HG03565 (cell line): ENCODE measurements around the gene KIN.
"Not testable (repeated sequence)": the region's sequence is repeated elsewhere in the genome, so short reads cannot be mapped to it uniquely, and the experiment has no call there.

Source experiments
- ATAC-seq: cut with Tn5 transposase; IDR thresholded peaks from one replicate; pipeline ENCODE4 v1.9.1; 2021; ENCODE audit warnings: mild to moderate bottlenecking, moderate library complexity; ENCODE audit not compliant: unreplicated experiment

KIN gene

DNA sequence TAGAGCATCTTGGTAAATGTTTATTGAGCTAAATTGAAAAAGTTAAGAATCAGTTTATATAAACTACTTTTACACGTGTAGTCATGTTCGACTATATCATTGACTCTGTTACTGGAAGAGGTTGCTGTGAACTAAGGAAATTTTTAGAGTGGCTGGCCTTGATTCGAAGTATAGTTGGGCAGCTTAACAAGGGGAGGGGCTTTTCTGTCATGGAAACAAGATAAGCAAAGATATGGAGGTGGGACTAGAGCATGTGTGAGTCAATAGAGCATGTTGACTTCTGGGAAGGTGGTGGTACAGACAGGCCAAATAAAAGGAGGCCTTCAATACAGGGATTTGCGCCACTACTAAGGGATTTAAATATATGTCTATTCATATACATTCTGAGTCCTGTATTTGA lies 7.8 kb upstream of the KIN start:
- ATAC-seq, result no peak

DNA sequence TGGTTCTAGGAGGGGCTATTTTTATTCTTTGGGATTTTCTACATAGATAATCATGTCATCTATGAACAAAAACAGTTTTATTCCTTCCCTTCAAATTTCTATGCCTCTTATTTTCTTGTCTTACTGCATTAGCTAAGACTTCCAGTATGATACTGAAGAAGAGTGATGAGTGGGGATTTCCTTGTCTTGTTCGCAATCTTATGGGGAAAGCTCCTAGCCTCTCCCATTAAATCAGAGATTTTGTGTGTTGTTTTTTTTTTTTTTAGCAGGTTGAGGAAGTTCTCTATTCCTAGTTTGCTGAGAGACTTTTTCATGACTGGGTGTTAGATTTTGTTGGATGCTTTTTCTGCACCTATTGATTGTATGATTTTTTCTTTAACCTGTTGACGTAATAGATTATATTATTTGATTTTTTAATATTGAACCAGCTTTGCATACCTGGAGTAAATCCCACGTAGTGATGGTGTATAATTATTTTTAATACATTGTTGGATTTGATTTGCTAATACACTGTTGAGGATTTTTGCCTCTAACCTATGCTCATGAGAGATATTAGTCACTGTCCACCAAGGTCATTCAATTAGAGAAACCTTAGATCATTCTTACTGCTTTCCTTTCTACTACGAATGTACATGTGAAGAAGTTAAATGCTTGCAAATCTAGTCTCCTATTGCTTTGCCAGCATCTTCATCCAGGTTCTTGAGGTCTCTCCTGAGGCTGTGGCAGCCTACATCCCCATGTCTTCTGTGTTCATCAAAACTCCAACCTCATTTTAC lies 6.6 kb upstream of the KIN start:
- ATAC-seq, result no peak

DNA sequence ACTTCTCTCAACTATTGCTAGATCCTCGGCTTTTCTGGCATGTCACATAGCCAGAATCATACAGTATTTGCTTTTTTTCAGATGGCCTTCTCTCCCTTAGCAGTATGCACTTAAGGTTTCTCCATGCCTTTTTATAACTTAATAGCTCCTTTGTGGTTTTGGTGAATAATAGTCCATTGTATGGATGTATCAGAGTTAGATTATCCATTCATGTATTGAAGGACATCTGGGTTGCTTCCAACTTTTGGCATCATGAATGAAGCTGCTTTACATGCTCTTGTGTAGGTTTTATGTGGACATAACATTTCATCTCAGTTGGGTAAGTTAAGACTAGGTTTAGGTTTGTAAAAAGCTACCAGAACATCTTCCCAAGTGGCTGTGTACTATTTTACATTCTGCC lies 4.7 kb upstream of the KIN start:
- no peak for ATAC-seq

DNA sequence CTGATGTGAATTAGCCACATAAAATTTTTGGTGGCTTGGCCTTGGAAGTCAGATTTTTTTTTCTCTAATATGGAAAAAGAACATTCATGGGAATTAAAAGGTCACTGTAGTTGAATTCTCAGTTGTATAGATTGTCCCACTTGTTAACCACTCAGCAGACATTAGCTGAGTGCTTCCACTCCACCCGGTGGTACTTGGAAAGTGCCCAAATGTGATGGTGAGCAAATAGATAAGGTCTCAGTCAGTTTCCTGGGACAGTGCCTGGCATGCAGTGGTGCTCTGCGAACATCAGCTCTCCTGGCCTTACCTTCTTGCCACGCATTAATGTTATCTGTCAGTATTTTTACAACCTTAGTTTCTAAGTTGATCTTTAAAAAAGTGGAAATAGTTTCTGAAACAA lies 1.6 kb upstream of the KIN start:
- no peak for ATAC-seq

DNA sequence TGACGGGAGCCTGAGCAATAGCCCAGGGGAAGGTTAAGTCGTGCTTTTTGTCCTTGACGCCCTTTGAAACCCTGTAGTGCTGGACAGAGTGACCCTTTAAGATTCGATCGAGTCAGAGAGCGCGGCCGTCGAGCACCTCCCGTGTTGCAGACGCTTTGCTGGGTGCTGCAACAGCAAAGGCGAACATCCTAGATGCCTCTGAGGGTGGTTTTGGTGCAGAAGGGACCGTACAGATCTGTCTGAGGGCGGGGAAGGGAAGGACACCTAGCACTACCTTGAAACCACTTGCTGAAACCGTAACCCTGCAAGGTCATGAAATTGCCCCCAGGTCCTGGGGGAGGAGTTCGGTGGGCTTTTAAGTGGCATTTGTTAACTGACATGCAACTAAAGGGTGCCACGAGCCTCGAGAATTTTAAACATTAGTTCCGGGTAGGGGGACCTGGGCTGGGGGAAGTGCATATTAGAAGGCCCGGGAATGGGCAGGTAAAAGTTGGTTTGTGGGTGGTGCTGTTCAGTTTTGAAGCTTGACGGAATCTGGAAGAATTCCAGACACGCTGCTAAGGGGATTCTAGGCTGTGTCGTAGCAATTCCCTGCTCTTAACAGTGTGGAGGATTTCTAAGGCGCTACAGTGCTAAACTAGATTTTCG lies 970 bp upstream of the KIN start:
- no peak for ATAC-seq

DNA sequence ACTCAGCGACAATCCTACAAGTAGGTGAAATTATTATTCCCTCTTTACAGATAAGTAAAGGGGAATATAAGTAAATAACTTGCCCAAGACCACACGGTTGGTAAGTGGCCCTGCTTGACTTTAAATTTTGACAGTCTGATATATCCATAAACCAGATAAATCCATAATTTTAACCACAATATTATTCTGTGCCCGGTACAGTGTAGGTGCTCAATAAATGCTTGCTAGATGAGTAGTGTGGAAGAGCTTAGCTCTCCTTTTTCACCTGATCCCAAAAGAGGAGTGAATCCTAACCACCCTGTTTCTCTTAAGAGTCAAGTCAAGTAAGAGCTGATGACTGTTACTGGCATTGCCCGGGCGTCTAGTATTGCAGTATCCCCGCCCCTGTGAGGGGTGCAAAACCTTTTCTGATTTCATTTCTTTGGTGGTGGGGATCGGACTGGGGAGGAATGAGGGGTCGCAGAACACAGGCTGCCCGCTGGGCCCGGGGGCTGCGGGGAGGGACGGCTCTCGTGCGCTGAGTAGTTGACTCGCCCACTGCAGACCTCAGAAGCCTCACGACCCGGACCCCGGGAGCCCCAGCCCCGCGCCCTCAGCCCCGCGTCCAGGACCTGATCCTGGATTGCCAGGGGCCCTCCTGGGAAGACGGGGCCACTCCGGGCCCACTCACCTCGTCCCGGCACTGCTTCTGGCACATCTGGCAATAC lies 490 bp downstream of the KIN start:
- peak; percentile 0 for ATAC-seq

DNA sequence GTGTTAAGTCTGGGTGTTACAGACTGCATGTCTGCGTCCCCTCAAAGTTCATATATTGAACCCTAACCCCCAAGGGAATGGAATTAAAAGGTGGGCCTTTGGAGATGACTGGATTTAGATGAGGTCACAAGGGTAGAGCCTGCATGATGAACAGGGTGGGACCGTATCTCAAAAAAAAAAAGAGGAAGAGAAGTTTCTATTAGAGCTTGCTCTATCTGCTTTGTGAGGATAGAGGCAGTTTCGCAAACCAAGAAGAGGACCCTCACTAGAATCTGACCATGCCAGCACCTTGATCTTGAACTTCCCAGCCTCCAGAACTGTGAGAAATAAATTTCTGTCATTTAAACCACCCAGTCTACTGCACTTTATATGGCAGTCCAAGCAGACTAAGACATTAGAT lies 1.4 kb downstream of the KIN start:
- no peak for ATAC-seq

DNA sequence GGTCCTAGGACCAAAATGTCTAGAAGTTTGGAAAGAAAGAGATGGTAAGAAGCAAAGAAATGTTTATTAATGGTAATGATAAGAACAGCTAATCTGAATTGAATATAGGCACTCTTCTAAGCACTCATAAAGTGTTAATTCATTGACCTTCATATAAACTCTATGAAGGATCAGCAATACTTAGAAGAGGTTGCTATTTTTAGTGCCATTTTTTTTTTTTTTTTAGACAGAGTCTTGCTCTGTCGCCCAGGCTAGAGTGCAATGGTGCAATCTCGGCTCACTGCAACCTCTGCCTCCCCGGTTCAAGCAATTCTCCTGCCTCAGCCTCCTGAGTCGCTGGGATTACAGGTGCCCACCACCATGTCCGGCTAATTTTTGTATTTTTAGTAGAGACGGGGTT lies 5.6 kb downstream of the KIN start:
- ATAC-seq, result not testable (repeated sequence)

DNA sequence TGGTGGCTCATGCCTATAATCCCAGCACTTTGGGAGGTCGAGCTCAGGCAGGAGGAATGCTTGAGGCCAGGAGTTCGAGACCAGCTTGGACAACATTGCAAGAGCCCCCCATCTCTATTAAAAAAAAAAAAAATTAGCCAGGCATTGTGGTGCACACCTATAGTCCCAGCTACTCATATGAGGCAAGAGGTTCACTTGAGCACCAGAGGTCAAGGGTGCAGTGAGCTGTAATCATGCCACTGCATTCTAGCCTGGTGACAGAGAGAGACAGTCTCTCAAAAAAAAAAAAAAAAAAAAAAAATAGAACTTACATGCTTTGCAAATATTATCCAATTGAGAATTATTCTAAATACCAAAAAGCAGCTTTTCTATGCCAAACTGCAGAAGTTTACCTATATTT lies 11.0 kb downstream of the KIN start:
- ATAC-seq, result no peak

DNA sequence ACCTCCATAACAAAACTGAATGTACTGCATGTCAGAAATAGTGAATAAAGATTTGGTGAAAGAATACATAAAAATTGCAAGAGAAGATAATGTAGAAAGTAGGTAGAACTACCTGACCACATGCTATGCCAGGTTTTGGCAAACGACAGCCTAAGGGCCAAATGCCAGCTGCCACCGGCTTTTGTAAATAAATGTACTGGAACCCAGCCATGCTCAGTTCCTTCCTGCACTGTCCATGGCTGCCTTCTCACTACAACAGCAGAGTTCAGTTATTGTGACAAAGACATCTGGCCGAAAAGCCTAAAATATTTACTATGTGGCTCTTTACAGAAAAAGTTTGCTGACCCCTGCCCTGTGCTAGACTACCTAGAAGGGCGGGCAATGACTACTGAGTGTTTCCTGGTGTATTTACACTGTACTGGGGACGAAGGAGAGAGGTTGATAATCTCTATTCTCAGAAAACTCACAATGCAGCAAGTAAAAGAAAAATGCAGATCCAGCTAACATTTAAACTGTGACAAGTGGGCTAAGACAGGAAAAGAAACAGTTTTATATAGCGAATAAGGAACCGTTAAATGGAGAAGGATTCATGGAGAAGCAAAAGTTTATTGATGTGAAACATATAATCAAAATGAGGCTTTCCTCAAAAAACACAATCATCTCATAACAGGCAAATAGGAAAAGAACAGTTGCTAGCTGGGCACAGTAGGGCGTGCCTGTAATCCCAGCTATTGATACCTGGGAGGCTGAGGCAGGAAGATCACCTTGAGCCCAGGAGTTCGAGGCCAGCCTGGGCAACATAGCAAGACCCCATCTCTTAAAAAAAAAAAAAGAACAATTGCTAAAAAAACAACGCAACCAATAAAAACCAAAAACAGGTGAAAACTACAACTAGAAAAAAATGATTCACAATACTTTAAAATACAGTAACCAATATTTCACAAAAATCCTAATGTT lies 13.7 kb downstream of the KIN start:
- no peak for ATAC-seq

DNA sequence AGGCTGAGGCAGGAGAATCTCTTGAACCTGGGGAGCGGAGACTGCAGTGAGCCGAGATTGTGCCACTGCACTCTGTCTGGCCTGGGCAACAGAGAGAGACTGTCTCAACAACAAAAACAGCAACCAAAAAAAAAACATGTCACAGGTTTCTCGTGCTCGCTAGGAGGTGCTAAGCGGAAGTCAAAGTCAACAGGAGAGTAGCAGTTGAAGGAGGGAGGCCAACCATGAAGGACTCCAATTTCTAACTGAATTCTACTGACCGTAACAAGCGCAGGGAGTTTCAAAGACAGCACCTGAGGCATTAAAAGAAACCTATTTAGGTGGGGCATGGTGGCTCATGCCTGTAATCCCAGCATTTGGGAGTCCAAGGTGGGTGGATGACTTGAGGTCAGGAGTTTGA lies 19.4 kb downstream of the KIN start:
- no peak for ATAC-seq

DNA sequence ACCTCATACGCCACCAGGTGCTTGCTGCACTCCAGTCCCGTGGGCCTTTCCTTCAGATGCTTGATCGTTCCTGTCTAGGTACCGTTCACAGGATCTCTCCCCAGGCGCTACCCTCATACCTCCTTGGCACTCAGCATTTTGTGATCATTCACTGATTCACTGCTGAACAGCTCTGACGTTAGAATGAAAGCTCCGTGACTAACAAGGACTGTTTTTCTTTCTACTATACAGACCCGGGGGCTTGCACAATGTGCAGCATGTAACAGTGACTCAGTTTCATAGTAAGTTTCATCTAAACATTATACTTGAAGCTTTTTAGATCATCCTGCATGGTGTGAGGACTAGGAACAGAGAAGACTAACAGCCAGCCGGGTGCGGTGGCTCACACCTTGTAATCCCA lies 20.6 kb downstream of the KIN start:
- ATAC-seq, result no peak

DNA sequence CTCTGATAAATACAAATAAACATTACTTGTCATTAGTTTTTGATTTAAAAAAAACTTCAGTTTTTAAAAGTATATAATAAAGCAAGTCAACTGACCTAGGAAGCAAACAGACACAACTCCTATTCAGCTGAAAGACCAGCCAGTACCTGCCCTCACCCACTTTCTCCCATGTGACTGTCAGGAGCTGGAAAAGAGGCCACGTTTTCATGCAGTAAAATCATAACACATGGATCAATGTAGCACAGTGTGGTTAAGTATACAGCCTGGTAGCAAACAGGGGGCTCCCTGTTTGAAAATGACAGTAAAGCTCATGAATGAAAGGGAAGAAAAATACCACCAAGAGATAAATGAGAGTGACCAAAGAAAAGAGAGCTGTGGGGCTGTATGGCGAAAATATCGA lies 21.6 kb downstream of the KIN start:
- no peak for ATAC-seq

DNA sequence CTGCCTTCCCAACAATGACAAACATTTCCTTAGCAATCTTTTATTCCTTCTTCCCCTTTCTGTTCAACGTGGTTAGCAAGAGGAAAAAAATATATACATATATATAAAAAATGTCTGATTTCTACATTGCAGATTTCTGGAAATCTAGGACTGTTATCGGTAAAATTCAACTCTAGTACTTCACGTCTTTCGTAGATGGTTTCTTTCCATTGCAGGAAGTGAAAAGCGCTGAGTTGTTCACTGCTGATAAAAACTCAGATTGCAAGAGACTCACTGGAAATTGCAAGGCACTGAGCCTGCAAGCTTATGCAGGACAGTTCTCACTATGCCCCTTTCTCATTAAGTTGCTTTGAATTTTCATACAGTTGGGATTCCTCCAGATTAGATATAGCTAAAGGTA lies 23.9 kb downstream of the KIN start:
- ATAC-seq, result no peak

DNA sequence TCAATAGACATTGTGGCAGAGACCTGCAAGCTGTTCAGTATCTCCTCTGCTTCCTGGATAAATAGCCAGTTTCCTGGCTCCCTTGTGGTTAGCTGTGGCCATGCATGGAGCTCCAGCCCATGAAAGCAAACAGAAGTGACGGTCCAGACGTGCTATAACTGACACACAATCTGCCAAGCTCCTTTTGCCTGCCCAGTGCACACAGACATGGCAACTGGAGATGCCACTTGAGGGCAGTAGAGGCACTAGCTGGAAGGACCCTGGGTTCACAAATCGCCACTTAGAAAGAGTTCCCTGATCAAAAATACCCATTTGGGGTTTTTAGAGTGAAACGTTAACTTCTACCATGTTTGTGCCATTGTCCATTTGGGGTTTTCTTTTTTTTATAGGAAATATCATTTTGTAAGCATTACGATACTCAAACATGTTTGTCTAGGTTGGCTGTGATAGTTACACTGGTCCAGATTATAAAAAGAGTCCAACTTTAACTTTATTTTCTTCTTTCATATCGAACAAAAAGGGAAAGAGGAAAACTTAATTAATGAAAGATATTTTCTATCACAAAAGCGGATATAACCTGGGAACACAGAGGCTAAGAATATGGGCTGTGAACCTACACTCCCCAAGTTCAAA lies 31.3 kb downstream of the KIN start:
- ATAC-seq, result no peak

DNA sequence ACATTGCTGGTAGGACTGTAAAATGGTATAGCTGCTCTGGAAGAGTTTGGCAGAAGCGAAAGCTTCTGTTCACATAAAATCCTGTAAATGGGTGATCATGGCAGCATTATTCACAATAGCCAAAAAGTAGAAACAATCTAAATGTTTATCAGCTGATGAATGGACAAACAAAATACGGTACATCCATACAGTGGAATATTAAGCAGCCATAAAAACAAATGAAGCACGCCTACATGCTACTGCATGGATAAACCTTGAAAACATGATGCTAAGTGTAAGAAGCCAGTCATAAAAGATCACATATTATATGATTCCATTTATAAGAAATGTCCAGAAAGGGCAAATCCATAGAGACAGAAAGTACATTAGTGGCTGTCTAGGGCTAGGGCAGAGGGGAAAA lies 32.7 kb downstream of the KIN start:
- ATAC-seq, result no peak

DNA sequence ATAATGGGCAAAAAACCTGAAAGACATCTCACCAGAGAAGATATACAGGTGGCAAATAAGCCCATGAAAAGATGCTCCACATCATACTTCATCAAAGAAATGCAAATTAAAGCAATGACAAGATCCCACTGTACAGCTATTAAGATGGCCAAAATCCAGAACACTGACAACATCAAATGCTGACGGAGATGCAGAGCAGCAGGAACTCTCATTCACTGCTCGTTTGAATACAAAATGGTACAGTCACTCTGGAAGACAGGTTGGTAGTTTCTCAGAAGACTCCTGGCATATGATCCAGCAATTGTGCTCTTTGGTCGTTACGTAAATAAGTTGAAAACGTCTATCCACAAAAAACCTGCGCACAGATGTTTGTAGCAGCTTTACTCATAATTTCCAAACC lies 35.5 kb downstream of the KIN start:
- ATAC-seq, result no peak

DNA sequence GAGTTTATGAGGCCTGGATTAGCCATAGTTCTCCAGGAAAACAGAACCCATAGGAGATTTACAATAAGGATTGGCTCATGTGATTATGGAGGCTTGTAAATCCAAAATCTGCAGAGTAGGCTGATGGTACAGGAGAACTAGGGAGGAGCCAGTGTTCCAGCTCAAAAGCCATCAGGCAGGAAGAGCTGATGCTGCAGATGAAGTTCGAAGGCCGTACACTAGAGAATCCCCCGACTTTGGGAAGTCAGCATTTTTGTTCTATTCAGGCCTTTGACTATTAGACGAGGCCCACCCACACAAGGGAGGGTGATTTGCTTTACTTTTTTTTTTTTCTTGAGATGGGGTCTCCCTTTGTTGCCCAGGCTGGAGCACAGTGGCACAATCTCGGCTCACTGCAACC lies 37.6 kb downstream of the KIN start:
- no peak for ATAC-seq

DNA sequence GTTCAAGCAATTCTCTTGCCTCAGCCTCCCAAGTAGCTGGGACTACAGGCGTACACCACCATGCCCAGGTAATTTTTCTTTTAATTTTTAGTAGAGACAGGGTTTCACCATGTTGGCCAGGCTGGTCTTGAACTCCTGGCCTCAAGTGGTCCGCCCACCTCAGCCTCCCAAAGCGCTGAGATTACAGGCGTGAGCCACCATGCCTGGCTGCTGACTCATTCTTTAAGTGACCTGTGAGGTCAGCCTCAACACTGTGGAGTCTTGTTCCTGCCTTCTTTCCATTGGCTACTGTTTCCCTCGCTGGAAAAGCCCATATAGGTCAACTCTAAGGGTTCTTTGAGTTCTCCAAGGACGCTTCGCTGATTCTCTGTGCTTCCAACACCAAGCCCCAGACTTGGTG lies 39.2 kb downstream of the KIN start:
- not testable (repeated sequence) for ATAC-seq

DNA sequence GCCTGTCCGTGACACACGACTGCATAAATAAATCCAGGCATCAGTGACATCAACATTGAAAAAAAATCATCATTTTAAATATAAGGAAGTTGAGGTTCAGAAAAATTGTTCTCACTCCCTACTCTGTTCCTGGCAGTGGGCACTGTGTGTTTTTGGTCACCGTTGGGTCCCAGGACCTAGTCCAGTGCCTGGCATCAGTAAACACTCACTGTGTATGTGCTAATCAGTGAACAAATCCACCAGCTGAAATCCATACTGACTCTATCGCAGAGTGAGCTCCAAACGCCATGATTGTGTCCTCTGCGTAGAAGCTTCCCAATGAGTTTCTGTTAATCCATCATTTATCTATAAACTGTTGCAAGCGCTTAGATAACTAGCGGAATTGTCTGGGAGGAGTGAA lies 43.5 kb downstream of the KIN start:
- ATAC-seq, result no peak
